ENCODE data around the gene INS. TPM values are rescaled to one million over a fixed set of nuclear protein-coding genes. Genes with fewer than 3 reads are reported as not detected.

The INS gene
- total RNA-seq, 2 experiments from 2014 or later, result not detected

- Mint-ChIP-seq H3K27me3 (peaks cover 26% of the 10 kb centered on the region), H3K36me3 (ENCODE audit: low read depth) (no peaks in the 10 kb centered on the region), H3K27ac (no peak overlapping the region), H3K4me3 (no peak overlapping the region), H3K4me1 (ENCODE audit: low read depth) (peaks cover 9% of the 10 kb centered on the region), H3K9me3 (no peaks in the 10 kb centered on the region)
- Histone ChIP-seq H3K27me3 (ENCODE audit: control insufficient read depth in 1 of 2, insufficient read depth in 2 of 2, low read length in 2 of 2) (peaks cover 23 to 25% of the 10 kb centered on the region in 2 experiments), H3K4me3 (ENCODE audit: low read length) (no peak overlapping the region), H3K27ac (ENCODE audit: low read depth in 1 of 2, low read length in 2 of 2) (no peak overlapping the region), H3K4me1 (ENCODE audit: insufficient read depth, low read length) (peaks cover 10% of the 10 kb centered on the region), H3K36me3 (ENCODE audit: insufficient read depth, low read length) (no peaks in the 10 kb centered on the region), H3K9me3 (ENCODE audit: control insufficient read depth in 1 of 2, insufficient read depth in 1 of 2, low read length in 2 of 2) (no peaks in the 10 kb centered on the region)
- ChIA-PET POLR2A (no interaction called here), CTCF (interaction anchor here (0.7 to 2.5 kb wide), 3 partner anchors 116 to 501 kb away, joined by 3 to 27 read pairs (median 3); no protein-coding TSS in a partner anchor)
- DNase-seq (no peak), ATAC-seq (ENCODE audit: poor library complexity) (no peak)
- no peak for TF ChIP-seq CTCF (IDR thresholded peaks at IDR 0.05)
- intact Hi-C loops (cut with DNase I, micrococcal nuclease), result loop anchor here (2.0 to 5.0 kb wide), 2 partner anchors 271 to 501 kb away; no protein-coding TSS in a partner anchor
Measured at GRCh38 chr11:2153581-2154194, 7.3 kb downstream of the INS start.

- CTCF ChIA-PET, result interaction anchor here (0.6 to 2.6 kb wide), 26 partner anchors 10 to 564 kb away, joined by 3 to 53 read pairs (median 4); partner anchors contain the start of gene CTSD
- peaks cover 9% of the 10 kb centered on the region for H3K4me1 Mint-ChIP-seq (ENCODE audit: low read depth)
- peak; percentile 78 for TF ChIP-seq CTCF (IDR thresholded peaks at IDR 0.05)
- H3K4me3 Mint-ChIP-seq, result peak overlapping the region; percentile 6
- H3K9me3 Mint-ChIP-seq, result no peaks in the 10 kb centered on the region
- intact Hi-C loops (cut with DNase I, micrococcal nuclease), result loop anchor here (1.0 to 5.0 kb wide), 8 partner anchors 59 to 499 kb away; no protein-coding TSS in a partner anchor
- H3K4me3 ChIP-seq (ENCODE audit: low read length), result peak overlapping the region; percentile 8
- H3K9me3 ChIP-seq (ENCODE audit: control insufficient read depth in 1 of 2, insufficient read depth in 1 of 2, low read length in 2 of 2), result peaks cover 0 to 6% of the 10 kb centered on the region in 2 experiments
- no peak overlapping the region for H3K27ac ChIP-seq (ENCODE audit: low read depth in 1 of 2, low read length in 2 of 2)
- no peaks in the 10 kb centered on the region for H3K36me3 ChIP-seq (ENCODE audit: insufficient read depth, low read length)
- DNase-seq (peak; percentile 69 to 89 (median 76)), ATAC-seq (ENCODE audit: poor library complexity) (peak; percentile 89)
- H3K36me3 Mint-ChIP-seq (ENCODE audit: low read depth), result no peaks in the 10 kb centered on the region
- peaks cover 10% of the 10 kb centered on the region for H3K4me1 ChIP-seq (ENCODE audit: insufficient read depth, low read length)
- H3K27me3 Mint-ChIP-seq, result peaks cover 42% of the 10 kb centered on the region
- POLR2A ChIA-PET, result interaction anchor here (0.6 to 1.3 kb wide), 4 partner anchors 114 to 499 kb away, joined by 3 to 4 read pairs (median 4); partner anchors contain the start of gene TSSC4
- no peak overlapping the region for H3K27ac Mint-ChIP-seq
- H3K27me3 ChIP-seq (ENCODE audit: control insufficient read depth in 1 of 2, insufficient read depth in 2 of 2, low read length in 2 of 2), result peaks cover 41 to 44% of the 10 kb centered on the region in 2 experiments
Measured at GRCh38 chr11:2151500-2152257, 9.3 kb downstream of the INS start.
